ENCODE measurements around the gene CTSW.

Gene CTSW

GRCh38 chr11:65856689-65857499 lies 22.7 kb upstream of the CTSW start:
- DNase-seq: peak; percentile 28

GRCh38 chr11:65857500-65857852 lies 22.2 kb upstream of the CTSW start:
- no peak for DNase-seq

GRCh38 chr11:65857853-65858680 lies 21.6 kb upstream of the CTSW start, which contains the start of gene CFL1:
Gene CFL1 (minus strand): TSS chr11:65858180. CDS start chr11:65858099, 81 bp downstream.
- peak; percentile 91 for DNase-seq

- DNase-seq: no peak
These were observed 21.0 kb upstream of the CTSW start for GRCh38 chr11:65858681-65859087.

- DNase-seq: peak; percentile 91
These were observed 20.4 kb upstream of the CTSW start for GRCh38 chr11:65859095-65859811.

- DNase-seq: no peak
These were observed 19.8 kb upstream of the CTSW start for GRCh38 chr11:65859812-65860277.

GRCh38 chr11:65860278-65861164 lies 19.1 kb upstream of the CTSW start, which contains the start of gene MUS81:
Gene MUS81 (plus strand): TSS chr11:65860433. CDS start chr11:65860754, 321 bp downstream.
- peak; percentile 94 for DNase-seq

- no peak for DNase-seq
These were observed 18.5 kb upstream of the CTSW start for GRCh38 chr11:65861165-65861505.

- no peak for DNase-seq
These were observed 18.0 kb upstream of the CTSW start for GRCh38 chr11:65861533-65862183.

- DNase-seq: no peak
These were observed 17.4 kb upstream of the CTSW start for GRCh38 chr11:65862191-65862735.

GRCh38 chr11:65862941-65863888 lies 16.4 kb upstream of the CTSW start:
- no peak for DNase-seq

- no peak for DNase-seq
These were observed 15.5 kb upstream of the CTSW start for GRCh38 chr11:65863889-65864705.

GRCh38 chr11:65864706-65865471 lies 14.7 kb upstream of the CTSW start:
- DNase-seq: no peak

GRCh38 chr11:65865550-65866172 lies 14.0 kb upstream of the CTSW start:
- DNase-seq: no peak

GRCh38 chr11:65866509-65867283 lies 12.9 kb upstream of the CTSW start:
- DNase-seq: no peak

GRCh38 chr11:65867284-65868071 lies 12.2 kb upstream of the CTSW start:
- DNase-seq: no peak

Measured in NCI-H748 treated with DMSO at 0.1 percent for 48 hours (cell line).